SJCRH30 (cell line): ENCODE data around the gene NFYC. TPM values are rescaled to one million over a fixed set of nuclear protein-coding genes. Genes with fewer than 3 reads are reported as not detected.
A peak's percentile ranks its signal among the peaks of the same experiment; 100 is the strongest.

Experiments used
- DNase-seq, 2 experiments: peaks; one replicate each; pipeline ENCODE4 v3.0.0-alpha.2; 2015 to 2020
- H3K27ac ChIP-seq: fragments of 250-450 bp; sonication (Bioruptor Pico); 2 replicates; pipeline ENCODE4 v1.5.1; 2020; ENCODE audit warnings: mild to moderate bottlenecking, moderate library complexity
- H3K27me3 ChIP-seq: fragments of 250-450 bp; sonication (Bioruptor Pico); 2 replicates; pipeline ENCODE4 v1.5.1; 2020; ENCODE audit warnings: mild to moderate bottlenecking, moderate library complexity
- H3K36me3 ChIP-seq: fragments of 250-450 bp; sonication (Bioruptor Pico); 2 replicates; pipeline ENCODE4 v1.5.1; 2020; ENCODE audit warnings: mild to moderate bottlenecking, moderate library complexity
- H3K4me1 ChIP-seq: fragments of 250-450 bp; sonication (Bioruptor Pico); 2 replicates; pipeline ENCODE4 v1.5.1; 2020; ENCODE audit warnings: mild to moderate bottlenecking, moderate library complexity
- H3K4me3 ChIP-seq: fragments of 250-450 bp; sonication (Bioruptor Pico); 2 replicates; pipeline ENCODE4 v1.5.1; 2020; ENCODE audit warnings: mild to moderate bottlenecking, moderate library complexity
- H3K9me3 ChIP-seq: fragments of 250-450 bp; sonication (Bioruptor Pico); replicated peaks from 2 replicates; pipeline ENCODE4 v1.5.1; 2020; ENCODE audit warnings: mild to moderate bottlenecking, moderate library complexity
- total RNA-seq: library from RNA; depleted of rRNA; stranded (reverse); fragments of >200 nt; shearing (Covaris generic); gene quantifications from 2 replicates; pipeline ENCODE4 v1.2.3, GENCODE V29; 2014

NFYC gene
- total RNA-seq, 1 experiment from 2014 or later: 52.8 TPM

DNA sequence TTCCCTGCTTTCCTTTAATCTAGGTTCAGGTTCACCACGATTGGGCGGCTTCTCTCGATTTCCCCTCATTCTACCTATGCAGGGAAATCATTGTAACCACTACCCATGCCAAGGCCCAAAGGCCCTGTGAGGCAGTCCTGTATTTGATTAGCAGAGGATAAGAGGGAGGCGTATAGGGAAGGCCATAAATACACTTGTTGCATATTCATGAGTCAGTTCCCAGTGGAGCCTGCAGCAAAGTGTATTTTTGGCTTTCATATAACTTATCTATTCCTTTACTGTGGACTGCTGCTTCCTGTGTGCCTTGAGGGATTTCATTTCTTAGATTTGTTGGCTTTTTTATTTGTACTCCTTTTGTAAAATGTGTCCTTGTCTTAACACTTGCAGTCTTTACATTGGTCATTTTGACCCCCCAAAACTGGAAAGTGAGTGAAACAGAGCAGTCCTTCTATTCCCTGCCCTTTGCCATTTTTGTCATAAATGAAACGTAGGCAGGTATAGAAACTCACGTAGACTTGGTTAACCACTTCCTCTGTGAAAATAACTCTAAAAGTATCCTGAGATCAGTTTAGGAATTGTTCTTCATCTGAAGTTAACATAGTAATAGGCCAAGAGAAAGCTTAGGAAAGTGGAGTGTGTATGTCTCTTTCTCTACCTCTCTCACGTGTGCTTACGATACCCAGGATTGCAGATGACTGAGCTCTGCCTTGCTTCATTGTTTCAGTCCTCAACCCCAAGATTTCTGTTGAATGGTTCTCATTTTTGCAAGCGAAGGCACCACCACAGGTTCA lies 72.4 kb downstream of the NFYC start:
- Histone ChIP-seq H3K4me3 (no peak overlapping the region), H3K9me3 (no peaks in the 10 kb centered on the region), H3K27ac (no peak overlapping the region), H3K4me1 (no peaks in the 10 kb centered on the region), H3K27me3 (no peaks in the 10 kb centered on the region), H3K36me3 (peaks cover 45% of the 10 kb centered on the region)
- DNase-seq: no peak

DNA sequence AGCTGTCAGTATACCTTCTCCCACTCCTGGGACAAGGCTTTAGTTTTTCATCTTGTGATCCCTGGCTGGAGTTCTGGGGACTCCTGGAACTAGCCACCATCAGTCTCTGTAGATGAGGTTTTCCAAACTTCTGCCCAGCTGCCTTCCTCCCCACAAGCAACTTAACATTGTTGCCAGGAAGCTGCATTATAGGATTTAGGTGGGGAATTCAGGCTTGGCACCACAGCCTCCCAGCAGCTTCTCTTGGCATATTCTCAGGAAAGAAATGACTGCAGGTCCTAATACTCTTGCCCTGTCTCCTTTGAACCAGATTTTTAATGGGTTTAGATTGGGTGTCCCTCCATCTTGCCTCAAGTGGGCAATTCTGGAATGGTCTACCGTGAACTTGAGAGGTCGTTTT lies 73.5 kb downstream of the NFYC start:
- no peak overlapping the region for H3K27ac ChIP-seq
- no peaks in the 10 kb centered on the region for H3K4me1 ChIP-seq
- H3K4me3 ChIP-seq: no peak overlapping the region
- H3K27me3 ChIP-seq: no peaks in the 10 kb centered on the region
- H3K36me3 ChIP-seq: peaks cover 45% of the 10 kb centered on the region
- no peak for DNase-seq
- no peaks in the 10 kb centered on the region for H3K9me3 ChIP-seq

DNA sequence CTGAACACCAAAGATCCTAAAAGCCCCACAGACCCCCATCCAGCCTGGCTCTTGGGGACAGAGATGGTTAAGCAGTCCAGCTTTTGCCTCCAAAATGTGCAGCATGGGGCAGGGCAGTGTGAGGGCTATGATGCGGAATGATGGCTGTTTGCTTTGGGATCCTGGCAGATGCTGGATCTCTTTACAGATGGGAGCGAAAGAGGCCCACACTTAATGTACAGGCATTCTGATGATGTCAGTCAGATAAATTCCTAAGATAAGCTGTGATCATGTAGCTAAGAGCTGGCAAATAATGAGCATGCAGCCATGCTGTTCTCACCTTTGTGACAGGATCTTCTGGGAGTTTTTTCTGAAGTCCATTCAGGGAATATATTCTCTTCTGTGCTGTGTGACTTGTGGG lies 74.5 kb downstream of the NFYC start:
- no peaks in the 10 kb centered on the region for H3K27me3 ChIP-seq
- no peak for DNase-seq
- peaks cover 50% of the 10 kb centered on the region for H3K36me3 ChIP-seq
- no peaks in the 10 kb centered on the region for H3K4me1 ChIP-seq
- H3K27ac ChIP-seq: no peak overlapping the region
- H3K4me3 ChIP-seq: no peak overlapping the region
- H3K9me3 ChIP-seq: no peaks in the 10 kb centered on the region

DNA sequence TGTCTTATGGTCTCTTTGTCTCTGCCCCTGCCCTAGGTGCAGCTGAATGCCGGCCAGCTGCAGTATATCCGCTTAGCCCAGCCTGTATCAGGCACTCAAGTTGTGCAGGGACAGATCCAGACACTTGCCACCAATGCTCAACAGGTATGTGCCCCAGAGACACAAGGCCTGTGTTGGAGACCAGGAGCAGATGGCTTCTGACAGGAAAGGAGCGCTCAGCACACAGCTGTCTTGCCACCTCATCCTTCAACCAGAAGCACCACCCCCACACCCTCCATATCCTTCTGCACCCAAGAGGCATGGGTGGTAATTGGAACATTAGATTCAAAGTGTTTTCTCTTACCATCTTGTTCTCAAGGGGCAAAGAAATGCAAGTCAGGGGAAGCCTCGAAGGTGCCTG lies 75.1 kb downstream of the NFYC start:
- DNase-seq: no peak
- H3K4me1 ChIP-seq: no peaks in the 10 kb centered on the region
- peaks cover 46% of the 10 kb centered on the region for H3K36me3 ChIP-seq

DNA sequence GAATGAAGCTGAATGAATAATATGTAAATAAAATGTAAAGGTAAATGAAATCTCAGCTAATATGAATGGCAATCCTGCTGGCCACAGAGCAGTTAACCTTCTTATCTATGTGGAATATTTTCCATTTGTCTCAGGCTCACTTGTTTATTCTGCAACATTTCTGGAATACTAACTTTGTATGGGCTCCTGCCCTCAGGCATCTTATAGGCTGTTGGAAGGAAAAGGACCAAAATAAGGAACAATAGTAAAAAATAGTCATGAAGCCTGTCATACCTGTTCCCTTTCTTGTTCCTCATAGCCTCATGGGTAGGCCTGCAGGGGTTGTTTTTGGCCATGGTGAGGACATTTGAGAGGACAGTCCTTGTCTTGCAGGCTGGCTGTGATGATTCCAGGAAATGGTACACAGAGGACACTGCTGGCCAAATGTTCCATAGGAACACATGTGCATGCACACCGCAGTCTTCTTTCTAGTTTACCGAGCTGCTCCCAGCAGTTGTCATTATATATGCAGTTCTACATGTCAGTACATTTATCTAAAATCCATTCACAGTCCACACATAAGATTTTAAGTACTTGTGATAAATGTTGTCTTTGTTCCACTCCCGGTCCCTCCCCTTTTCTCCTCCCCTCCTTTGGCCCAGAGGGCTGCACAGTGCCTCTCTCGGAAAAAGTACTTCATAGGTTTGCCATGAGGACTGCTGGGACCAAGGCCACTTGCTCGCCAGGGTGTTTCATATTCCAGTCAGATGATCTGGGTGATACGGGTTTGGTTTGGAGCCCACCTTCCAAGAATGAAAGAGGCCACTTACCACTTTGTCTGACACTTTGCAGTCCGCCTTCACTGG lies 76.9 kb downstream of the NFYC start:
- no peaks in the 10 kb centered on the region for H3K27me3 ChIP-seq
- H3K4me3 ChIP-seq: no peak overlapping the region
- H3K27ac ChIP-seq: no peak overlapping the region
- no peaks in the 10 kb centered on the region for H3K4me1 ChIP-seq
- no peak for DNase-seq
- no peaks in the 10 kb centered on the region for H3K9me3 ChIP-seq
- H3K36me3 ChIP-seq: peaks cover 40% of the 10 kb centered on the region

More for the DNA sequence above, 75.1 kb downstream of the NFYC start:
- H3K4me3 ChIP-seq: no peak overlapping the region
- H3K27ac ChIP-seq: no peak overlapping the region
- no peaks in the 10 kb centered on the region for H3K9me3 ChIP-seq
- no peaks in the 10 kb centered on the region for H3K27me3 ChIP-seq

DNA sequence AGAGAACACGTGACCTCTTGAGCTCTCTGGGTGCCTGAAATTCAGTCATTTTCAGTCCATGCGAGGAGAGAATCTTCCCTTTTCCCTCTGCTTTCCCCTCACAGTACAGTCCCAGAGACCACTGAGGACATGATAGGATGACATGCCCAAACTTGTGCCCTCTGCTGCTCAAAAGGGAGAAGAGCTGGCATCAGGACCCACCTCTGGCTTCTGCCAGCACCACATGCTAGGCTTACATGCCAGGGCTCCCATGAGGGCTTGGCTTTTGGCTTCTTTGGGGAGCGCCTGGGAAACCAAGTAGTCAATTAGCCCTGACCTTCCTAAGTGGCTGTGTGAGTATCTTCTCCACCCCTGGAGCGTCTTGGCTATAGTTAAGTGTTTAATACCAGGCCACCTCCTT lies 78.3 kb downstream of the NFYC start:
- Histone ChIP-seq H3K36me3 (peaks cover 30% of the 10 kb centered on the region), H3K9me3 (no peaks in the 10 kb centered on the region), H3K27ac (no peak overlapping the region), H3K4me1 (no peaks in the 10 kb centered on the region), H3K27me3 (no peaks in the 10 kb centered on the region), H3K4me3 (no peak overlapping the region)
- no peak for DNase-seq

DNA sequence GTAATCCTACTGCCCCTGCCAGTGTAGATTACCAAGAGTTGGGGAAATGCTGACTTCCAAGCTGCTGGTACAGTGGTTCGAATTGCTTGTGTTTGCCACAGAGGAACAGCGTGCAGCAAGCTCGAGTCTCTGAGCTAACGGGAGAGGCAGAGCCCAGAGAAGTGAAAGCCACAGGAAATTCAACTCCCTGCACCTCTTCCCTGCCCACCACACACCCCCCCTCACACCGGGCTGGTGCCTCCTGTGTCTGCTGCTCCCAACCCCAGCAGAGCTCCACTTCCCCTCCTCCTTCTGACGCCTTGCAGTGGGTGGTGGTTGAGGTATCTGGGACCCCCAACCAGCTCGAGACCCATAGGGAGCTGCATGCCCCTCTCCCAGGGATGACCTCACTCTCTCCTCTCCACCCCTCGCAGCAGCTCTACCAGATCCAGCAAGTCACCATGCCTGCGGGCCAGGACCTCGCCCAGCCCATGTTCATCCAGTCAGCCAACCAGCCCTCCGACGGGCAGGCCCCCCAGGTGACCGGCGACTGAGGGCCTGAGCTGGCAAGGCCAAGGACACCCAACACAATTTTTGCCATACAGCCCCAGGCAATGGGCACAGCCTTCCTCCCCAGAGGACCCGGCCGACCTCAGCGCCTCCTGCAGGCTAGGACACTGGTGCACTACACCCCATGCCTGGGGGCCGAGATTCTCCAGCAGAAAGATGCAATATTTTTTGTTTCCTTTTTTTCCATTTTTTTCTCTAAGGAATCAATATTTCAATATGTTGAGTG lies 79.0 kb downstream of the NFYC start:
- Histone ChIP-seq H3K27ac (no peak overlapping the region), H3K4me3 (no peak overlapping the region), H3K27me3 (no peaks in the 10 kb centered on the region), H3K9me3 (no peaks in the 10 kb centered on the region), H3K4me1 (no peaks in the 10 kb centered on the region), H3K36me3 (peaks cover 30% of the 10 kb centered on the region)
- no peak for DNase-seq

DNA sequence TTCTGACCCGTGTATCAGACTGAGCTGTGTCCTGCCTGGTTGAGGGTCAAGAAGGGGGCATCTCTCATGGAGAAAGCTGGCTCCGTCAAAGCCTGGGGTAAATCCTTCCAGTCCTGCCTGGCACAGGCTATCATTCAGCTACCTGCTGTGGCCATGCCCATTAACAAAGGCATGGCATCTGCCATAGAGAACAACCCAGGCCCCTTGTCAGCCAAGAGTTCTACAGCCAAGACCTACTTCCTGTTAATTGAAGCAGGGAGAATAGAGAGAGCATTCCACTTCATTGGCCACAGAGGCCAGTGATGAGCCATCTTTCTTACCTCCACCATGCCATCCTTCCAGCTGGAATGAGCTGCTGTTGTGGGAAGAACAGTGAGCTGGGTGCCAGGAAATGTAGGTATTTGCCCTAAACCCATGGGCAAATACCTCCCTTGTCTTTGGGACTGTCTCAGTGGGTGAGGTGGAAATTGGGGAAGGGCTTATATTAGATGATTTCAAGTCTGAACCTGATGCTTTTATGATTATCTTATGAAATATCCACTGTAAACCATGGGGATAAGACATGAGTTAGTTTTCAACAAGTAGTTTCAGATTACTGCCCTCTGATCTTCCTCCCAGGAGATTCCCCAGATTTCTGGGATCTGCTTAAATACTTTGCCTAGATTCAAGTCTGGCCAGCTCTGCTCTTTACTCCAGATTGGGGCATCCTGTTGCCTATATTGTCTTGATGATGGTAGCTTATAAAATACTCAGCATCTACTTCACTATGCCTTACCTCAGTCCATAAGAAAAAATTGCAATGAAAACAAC lies 80.8 kb downstream of the NFYC start:
- no peak for DNase-seq
- no peak overlapping the region for H3K4me3 ChIP-seq
- peaks cover 22% of the 10 kb centered on the region for H3K36me3 ChIP-seq
- H3K4me1 ChIP-seq: no peaks in the 10 kb centered on the region
- H3K9me3 ChIP-seq: peaks cover 7% of the 10 kb centered on the region; the same call in 1 of the 2 replicates
- no peaks in the 10 kb centered on the region for H3K27me3 ChIP-seq
- H3K27ac ChIP-seq: no peak overlapping the region

DNA sequence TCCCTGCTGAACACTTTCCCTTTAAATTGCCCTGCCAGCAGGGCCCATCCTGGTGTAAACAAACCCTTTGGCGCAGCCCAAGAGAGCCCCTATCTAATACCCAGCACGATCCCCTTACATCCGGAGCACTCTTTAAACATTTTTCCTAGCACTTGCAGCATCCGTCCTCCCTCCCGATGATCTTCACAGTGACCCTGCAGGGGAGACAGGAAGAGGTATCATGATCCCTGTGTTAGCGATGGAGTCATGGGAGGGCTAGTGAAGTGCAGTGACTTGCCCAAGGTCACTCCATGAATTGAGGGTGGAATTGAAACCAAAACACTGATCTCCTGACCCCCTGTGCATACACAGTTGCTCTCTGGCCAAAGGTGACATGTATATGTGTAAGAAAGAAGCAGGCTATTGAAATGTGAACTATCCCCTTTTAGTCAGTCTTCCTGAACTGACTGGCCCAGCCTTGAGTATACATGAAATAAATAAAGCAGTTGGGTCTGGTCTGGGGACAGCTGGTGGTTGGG lies 82.3 kb downstream of the NFYC start:
- Histone ChIP-seq H3K36me3 (peaks cover 8% of the 10 kb centered on the region), H3K9me3 (peaks cover 9% of the 10 kb centered on the region; the same call in 1 of the 2 replicates), H3K27ac (no peak overlapping the region), H3K4me1 (no peaks in the 10 kb centered on the region), H3K4me3 (no peak overlapping the region), H3K27me3 (no peaks in the 10 kb centered on the region)
- DNase-seq: no peak

DNA sequence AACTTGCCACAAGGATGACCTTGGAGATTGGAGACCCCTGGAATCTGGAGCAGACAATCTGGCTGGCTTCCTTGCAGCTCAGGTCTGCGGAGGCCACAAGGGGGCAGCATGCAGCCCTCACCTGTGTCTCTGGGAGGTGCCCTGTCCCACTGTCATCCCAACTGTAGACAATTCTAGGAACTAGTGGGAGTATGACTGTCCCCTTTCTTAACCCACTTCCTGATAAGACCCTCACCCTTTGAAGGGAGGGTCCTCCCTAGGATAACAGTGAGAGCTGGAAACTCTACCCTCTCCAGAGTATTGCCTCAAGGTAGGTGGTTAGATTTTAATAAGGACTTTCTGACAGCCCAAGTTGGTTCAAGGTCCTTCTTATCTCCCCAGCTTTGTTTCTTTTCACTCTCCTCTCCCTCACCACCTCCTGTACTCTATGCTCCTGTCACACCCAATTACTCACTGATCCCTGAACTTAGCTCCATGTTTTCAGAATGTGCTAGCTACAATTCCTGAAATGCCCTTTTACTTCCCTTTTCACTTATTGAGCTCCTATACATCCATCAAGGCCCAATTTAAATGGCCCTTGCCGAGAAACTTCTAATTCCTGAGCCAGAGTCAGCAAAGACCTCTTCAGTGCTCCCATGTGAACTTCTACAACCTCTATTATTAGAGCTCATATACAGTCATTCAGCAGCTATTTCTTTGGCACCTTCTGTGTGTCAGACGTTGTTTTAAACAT lies 82.9 kb downstream of the NFYC start:
- H3K4me1 ChIP-seq: no peaks in the 10 kb centered on the region
- peaks cover 9% of the 10 kb centered on the region; the same call in 1 of the 2 replicates for H3K9me3 ChIP-seq
- peak; percentile 50 to 73 for DNase-seq
- H3K36me3 ChIP-seq: peaks cover 8% of the 10 kb centered on the region; the same call in 1 of the 2 replicates
- H3K4me3 ChIP-seq: no peak overlapping the region
- no peaks in the 10 kb centered on the region for H3K27me3 ChIP-seq
- no peak overlapping the region for H3K27ac ChIP-seq

DNA sequence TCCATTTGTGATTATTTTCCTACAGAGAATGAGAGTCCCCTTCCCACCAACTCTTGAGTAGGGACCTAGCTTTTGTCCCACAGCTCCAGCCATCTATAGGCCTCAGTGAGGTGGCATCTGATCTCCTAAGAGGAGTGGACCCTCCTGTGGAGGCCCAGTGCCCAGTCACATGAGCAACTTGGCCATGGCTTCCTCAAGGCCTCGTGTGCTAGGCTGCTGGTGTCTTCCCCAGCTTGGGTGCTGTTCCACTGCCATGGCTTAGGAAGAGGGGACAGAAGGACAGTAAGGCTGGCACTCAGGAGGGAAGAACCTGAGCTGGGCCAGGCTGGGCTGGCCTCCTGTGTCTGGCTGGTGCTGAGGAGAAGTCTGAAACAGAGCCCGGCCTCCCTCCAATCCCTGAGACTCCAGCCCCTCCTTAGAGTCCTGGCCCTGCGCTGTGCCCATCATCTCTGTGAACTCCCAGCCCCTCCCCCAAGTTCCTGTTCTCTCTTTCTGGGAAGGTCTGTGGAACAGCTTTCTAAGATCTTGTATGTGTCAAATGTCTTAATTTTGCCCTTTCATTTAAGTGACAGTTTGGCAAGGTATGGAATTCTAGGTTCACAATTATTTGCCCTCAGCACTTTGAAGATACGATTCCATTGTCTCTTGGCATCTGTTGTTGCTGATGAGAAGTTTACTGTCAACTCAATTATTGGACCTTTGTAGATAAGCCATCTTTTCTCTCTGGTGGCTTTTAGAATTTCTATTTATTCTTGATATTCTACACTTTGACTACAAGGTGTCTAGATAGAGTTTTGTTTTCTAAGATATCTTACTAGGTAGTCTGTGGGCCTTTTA lies 85.0 kb downstream of the NFYC start:
- H3K9me3 ChIP-seq: peaks cover 9% of the 10 kb centered on the region; the same call in 1 of the 2 replicates
- H3K4me3 ChIP-seq: no peak overlapping the region
- H3K4me1 ChIP-seq: peaks cover 11% of the 10 kb centered on the region
- H3K27me3 ChIP-seq: no peaks in the 10 kb centered on the region
- no peak overlapping the region for H3K27ac ChIP-seq
- H3K36me3 ChIP-seq: peaks cover 2% of the 10 kb centered on the region; the same call in 1 of the 2 replicates
- no peak for DNase-seq

DNA sequence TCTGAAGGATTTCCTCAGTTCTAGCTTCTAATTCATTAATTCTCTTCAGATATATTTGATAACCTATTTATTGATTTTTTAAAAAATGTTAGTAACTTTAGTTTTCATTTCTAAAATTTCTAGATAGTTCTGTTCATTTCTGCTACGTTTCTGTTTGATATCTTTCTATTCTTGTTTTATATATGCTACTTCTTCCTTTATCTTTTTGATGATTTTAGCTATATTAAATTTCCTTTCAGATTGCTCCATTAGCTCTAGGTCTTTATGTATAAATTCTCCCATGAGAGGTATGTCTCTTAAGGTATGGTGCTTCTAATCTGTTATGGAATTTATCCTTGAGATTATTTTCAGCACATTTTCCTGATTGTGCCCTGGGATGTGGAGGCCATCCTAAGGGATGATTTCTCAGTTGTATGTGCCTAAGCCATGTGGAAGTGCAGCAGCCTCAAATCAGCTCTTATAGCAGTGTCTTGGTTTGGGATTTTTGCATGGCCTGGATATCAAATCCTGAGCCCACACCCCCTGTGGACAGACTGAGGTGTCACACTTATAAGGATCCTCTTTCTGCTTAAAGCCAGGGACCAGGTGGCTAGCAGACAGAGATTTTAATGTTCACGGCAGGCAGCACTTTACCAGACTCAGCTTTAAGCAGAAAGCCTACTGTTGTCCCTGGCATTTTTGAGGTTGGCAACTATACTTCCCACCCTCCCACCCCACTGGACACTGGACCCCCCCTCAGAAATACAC lies 85.9 kb downstream of the NFYC start:
- H3K4me3 ChIP-seq: no peak overlapping the region

More for the DNA sequence above, 85.9 kb downstream of the NFYC start:
- Histone ChIP-seq H3K4me1 (peaks cover 20% of the 10 kb centered on the region), H3K36me3 (peaks cover 2% of the 10 kb centered on the region; the same call in 1 of the 2 replicates), H3K9me3 (peaks cover 9% of the 10 kb centered on the region; the same call in 1 of the 2 replicates), H3K27me3 (no peaks in the 10 kb centered on the region), H3K27ac (no peak overlapping the region)
- DNase-seq: no peak
